ENCODE results near the gene CDH22. TPM values are rescaled to one million over a fixed set of nuclear protein-coding genes. Genes with fewer than 3 reads are reported as not detected.

CDH22 gene
- total and polyA plus RNA-seq, 2 experiments from 2014 or later, result 0.08 to 0.10 TPM

DNA sequence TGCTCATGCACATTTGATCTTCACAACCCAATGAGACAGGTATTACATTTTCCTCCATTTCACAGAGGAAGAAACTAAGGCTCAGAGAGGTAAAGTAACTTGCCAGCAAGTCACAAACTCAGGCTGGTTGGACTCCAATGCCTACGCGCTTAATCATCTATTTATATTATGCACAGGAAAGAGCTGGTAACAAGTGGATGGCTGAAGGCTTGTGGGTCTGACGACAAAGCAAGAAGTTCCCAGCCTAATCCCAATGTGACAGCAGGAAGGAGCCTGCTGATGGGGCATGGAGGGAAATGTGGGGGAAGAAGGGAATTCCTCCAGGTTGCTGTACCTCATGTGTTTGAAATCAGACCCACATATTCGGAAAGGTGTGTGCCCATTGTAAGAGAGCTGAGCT lies 3.9 kb downstream of the CDH22 start (continued):
- TF ChIP-seq ZNF462 (CRISPR knock-in tag; IDR thresholded peaks at IDR 0.05) (no peak), POLR2AphosphoS5 (IDR thresholded peaks at IDR 0.05; ENCODE audit: low read depth) (no peak), EZH2phosphoT487 (IDR thresholded peaks at IDR 0.05; ENCODE audit: unreplicated experiment) (no peak), ZNF331 (CRISPR knock-in tag; IDR thresholded peaks at IDR 0.05; ENCODE audit: low read depth) (no peak), REST (IDR thresholded peaks at IDR 0.05; ENCODE audit: unreplicated experiment) (no peak), STAT1 (IDR thresholded peaks at IDR 0.05; ENCODE audit: unreplicated experiment) (no peak), CREB1 (CRISPR knock-in tag; IDR thresholded peaks at IDR 0.05; ENCODE audit: low read depth) (no peak), ZNF114 (CRISPR knock-in tag; IDR thresholded peaks at IDR 0.05) (no peak)
- TF ChIP-seq, protein P1, sequence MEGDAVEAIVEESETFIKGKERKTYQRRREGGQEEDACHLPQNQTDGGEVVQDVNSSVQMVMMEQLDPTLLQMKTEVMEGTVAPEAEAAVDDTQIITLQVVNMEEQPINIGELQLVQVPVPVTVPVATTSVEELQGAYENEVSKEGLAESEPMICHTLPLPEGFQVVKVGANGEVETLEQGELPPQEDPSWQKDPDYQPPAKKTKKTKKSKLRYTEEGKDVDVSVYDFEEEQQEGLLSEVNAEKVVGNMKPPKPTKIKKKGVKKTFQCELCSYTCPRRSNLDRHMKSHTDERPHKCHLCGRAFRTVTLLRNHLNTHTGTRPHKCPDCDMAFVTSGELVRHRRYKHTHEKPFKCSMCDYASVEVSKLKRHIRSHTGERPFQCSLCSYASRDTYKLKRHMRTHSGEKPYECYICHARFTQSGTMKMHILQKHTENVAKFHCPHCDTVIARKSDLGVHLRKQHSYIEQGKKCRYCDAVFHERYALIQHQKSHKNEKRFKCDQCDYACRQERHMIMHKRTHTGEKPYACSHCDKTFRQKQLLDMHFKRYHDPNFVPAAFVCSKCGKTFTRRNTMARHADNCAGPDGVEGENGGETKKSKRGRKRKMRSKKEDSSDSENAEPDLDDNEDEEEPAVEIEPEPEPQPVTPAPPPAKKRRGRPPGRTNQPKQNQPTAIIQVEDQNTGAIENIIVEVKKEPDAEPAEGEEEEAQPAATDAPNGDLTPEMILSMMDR (conservative IDR thresholded peaks at IDR 0.05; ENCODE audit: low read depth in 2 of 2), result no peak

All from GM23338 (cell line).